ENCODE results near the gene TCF7L2.

GRCh38 chr10:113121153-113121552 is 171.1 kb downstream of the TCF7L2 start:
- TF ChIP-seq CTCF (conservative IDR thresholded peaks at IDR 0.05; ENCODE audit: low read depth, low read length): no peak
- no peak for TF ChIP-seq EZH2 (IDR thresholded peaks at IDR 0.05; ENCODE audit: low read length, unreplicated experiment)

Measured in PC-3 (cell line).